OCI-LY1 (cell line): ENCODE data around the gene KRT39.

ENCODE experiments used
- H2AFZ ChIP-seq: fragments of 200-600 bp; sonication (generic), shearing (Covaris generic); 2 replicates; pipeline ENCODE4 v1.6.0; 2014; ENCODE audit warnings: antibody characterized with exemption, mild to moderate bottlenecking, low read length
- H3F3A ChIP-seq: fragments of 200-600 bp; sonication (generic), shearing (Covaris generic); 2 replicates; pipeline ENCODE4 v1.6.0; 2014; ENCODE audit warnings: mild to moderate bottlenecking, antibody characterized with exemption, low read length, moderate library complexity; ENCODE audit not compliant: insufficient read depth
- H3K27ac ChIP-seq: fragments of 200-600 bp; sonication (generic); 2 replicates; pipeline ENCODE4 v1.5.1; 2014; ENCODE audit warnings: low read length, mixed run types, mild to moderate bottlenecking, low read depth; ENCODE audit not compliant: poor library complexity, severe bottlenecking
- H3K27me3 ChIP-seq: fragments of 200-600 bp; sonication (generic); 2 replicates; pipeline ENCODE4 v1.6.0; 2014; ENCODE audit warnings: antibody characterized with exemption, mild to moderate bottlenecking, low read length, moderate library complexity; ENCODE audit not compliant: insufficient read depth
- H3K36me3 ChIP-seq: fragments of 200-600 bp; sonication (generic); 2 replicates; pipeline ENCODE4 v1.6.1; 2014; ENCODE audit warnings: mild to moderate bottlenecking, antibody characterized with exemption, low read length, moderate library complexity, mixed read lengths; ENCODE audit not compliant: insufficient read depth
- H3K4me1 ChIP-seq: fragments of 200-600 bp; sonication (generic); 2 replicates; pipeline ENCODE4 v1.5.1; 2014; ENCODE audit warnings: mild to moderate bottlenecking, low read length, moderate library complexity; ENCODE audit not compliant: insufficient read depth, severe bottlenecking
- H3K4me2 ChIP-seq: fragments of 200-600 bp; sonication (generic), shearing (Covaris generic); 2 replicates; pipeline ENCODE4 v1.6.1; 2014; ENCODE audit warnings: low read length
- H3K4me3 ChIP-seq: fragments of 200-600 bp; sonication (generic); 2 replicates; pipeline ENCODE4 v1.5.1; 2014; ENCODE audit warnings: low read length, low read depth, mild to moderate bottlenecking, mixed read lengths; ENCODE audit not compliant: poor library complexity, severe bottlenecking
- H3K79me2 ChIP-seq: fragments of 200-600 bp; shearing (Covaris generic); 2 replicates; pipeline ENCODE4 v1.6.1; 2016; ENCODE audit warnings: mixed run types, low read length, mixed read lengths; ENCODE audit not compliant: insufficient read depth
- H3K9ac ChIP-seq: fragments of 200-600 bp; sonication (generic), shearing (Covaris generic); 2 replicates; pipeline ENCODE4 v1.6.1; 2014; ENCODE audit warnings: mild to moderate bottlenecking, low read length, mixed read lengths
- H3K9me2 ChIP-seq: fragments of 200-600 bp; sonication (generic), shearing (Covaris generic); 2 replicates; pipeline ENCODE4 v1.6.1; 2014; ENCODE audit warnings: low read depth, mild to moderate bottlenecking, low read length, mixed read lengths
- H3K9me3 ChIP-seq: fragments of 200-600 bp; shearing (Covaris generic); 2 replicates; pipeline ENCODE4 v1.6.1; 2014; ENCODE audit warnings: low read length, mixed read lengths
- H4K20me1 ChIP-seq: fragments of 200-600 bp; sonication (generic), shearing (Covaris generic); 2 replicates; pipeline ENCODE4 v1.6.0; 2016; ENCODE audit warnings: mild to moderate bottlenecking, low read length; ENCODE audit not compliant: insufficient read depth
- EZH2 ChIP-seq: fragments of 200-600 bp; sonication (generic), shearing (Covaris generic); IDR thresholded peaks from 2 replicates; pipeline ENCODE4 v1.8.0; 2017; ENCODE audit warnings: borderline replicate concordance, mixed run types, mild to moderate bottlenecking, antibody characterized with exemption, low read length, moderate library complexity, mixed read lengths
- TF ChIP-seq, protein P1 (sequence below): fragments of 200-600 bp; sonication (generic), shearing (Covaris generic); IDR thresholded peaks from 2 replicates; pipeline ENCODE4 v1.5.1; 2017; ENCODE audit warnings: mild to moderate bottlenecking, antibody characterized with exemption, low read length, moderate library complexity, mixed read lengths

KRT39 gene

DNA sequence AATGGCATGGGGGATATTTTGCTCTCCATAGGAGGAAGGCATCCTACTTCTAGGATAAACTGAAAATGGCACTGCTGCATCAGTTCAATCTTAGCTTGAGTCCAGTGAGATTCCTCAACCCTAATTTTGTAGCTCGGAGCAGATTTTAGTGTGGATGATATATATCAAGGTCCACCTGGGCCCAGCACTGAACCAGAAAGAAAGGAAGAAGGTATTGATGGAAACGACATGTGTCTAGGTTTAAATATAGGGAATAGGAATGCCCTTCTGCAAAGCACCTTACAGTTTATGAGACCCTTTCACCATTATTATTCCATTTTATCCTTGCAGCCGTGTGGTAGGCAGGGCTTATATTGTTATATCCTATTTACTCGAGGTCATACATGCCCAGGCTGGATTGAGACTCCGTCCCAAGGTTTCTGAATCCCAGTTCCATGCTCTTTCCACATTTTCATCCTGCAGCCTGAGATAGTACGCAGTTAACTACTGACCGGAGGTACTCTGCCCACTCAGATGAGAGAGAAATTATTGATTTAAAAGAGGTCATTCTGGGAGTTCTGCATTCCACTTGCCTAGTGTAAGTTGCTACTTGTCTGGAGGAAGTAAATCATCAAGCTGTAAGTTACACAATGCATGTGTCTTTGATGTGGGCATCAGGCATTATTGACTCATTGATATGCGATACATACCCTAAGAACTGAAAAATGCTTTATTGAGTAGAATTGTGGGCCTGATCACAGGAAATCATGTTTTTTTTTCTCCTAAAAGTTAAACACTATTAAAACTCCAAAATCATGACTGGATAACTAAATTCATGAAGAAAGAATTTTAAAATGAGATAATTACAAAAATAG, 10.1 kb downstream of the KRT39 start:
- Histone ChIP-seq H3K4me2 (no peak overlapping the region), H3K27ac (no peak overlapping the region), H3K4me1 (no peaks in the 10 kb centered on the region), H3F3A (no peaks in the 10 kb centered on the region), H3K79me2 (no peaks in the 10 kb centered on the region), H4K20me1 (no peaks in the 10 kb centered on the region), H2AFZ (no peak overlapping the region), H3K9me2 (no peaks in the 10 kb centered on the region), H3K36me3 (no peaks in the 10 kb centered on the region), H3K9me3 (no peaks in the 10 kb centered on the region), H3K27me3 (no peaks in the 10 kb centered on the region), H3K4me3 (no peak overlapping the region), H3K9ac (no peak overlapping the region)
- TF ChIP-seq, protein P1, sequence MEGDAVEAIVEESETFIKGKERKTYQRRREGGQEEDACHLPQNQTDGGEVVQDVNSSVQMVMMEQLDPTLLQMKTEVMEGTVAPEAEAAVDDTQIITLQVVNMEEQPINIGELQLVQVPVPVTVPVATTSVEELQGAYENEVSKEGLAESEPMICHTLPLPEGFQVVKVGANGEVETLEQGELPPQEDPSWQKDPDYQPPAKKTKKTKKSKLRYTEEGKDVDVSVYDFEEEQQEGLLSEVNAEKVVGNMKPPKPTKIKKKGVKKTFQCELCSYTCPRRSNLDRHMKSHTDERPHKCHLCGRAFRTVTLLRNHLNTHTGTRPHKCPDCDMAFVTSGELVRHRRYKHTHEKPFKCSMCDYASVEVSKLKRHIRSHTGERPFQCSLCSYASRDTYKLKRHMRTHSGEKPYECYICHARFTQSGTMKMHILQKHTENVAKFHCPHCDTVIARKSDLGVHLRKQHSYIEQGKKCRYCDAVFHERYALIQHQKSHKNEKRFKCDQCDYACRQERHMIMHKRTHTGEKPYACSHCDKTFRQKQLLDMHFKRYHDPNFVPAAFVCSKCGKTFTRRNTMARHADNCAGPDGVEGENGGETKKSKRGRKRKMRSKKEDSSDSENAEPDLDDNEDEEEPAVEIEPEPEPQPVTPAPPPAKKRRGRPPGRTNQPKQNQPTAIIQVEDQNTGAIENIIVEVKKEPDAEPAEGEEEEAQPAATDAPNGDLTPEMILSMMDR, result no peak
- TF ChIP-seq EZH2, result no peak

DNA sequence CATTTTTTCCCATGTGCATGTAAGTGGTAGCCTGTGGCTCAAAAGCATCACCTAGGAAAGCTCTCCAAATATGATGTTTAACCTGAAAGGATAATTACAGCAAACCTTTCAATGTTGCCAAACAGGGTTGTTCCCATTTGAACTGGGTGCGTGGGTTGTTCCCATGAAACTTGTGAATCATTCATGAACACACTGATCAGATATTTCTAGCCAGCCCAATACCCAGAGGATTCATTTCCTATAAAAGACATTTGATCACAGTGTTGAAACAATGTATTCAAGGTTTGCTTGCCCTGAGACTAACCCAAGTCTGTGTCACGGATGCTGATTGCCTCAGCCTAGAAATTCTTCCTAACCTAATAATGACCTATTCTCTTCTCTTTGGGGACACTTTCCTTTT, 12.9 kb downstream of the KRT39 start:
- TF ChIP-seq, protein P1, result no peak
- no peak for TF ChIP-seq EZH2

DNA sequence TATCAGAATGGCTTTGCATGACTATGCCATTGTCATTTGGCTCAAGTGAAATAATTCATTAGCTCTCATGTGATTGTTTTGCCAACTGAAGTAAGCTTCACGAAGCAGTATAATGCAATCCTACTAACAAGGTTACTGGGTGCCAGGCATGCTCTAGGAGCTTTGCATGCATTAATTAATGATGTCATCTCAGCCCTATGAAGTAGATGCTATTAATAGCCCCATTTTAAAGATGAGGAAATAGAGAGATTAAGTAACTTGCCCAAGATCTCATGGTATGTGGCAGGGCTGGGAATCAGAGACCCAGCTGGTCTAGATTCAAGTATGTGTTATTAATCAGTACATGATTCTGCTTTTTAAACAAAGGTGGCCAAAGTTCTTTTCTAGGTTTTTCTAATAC, 14.1 kb downstream of the KRT39 start:
- H3K79me2 ChIP-seq, result no peaks in the 10 kb centered on the region
- TF ChIP-seq, protein P1, result no peak
- TF ChIP-seq EZH2, result no peak
- H3K4me1 ChIP-seq, result no peaks in the 10 kb centered on the region
- H3K4me2 ChIP-seq, result no peak overlapping the region
- H3K4me3 ChIP-seq, result no peak overlapping the region
- H3K27me3 ChIP-seq, result no peaks in the 10 kb centered on the region
- H4K20me1 ChIP-seq, result no peaks in the 10 kb centered on the region
- no peaks in the 10 kb centered on the region for H3K9me3 ChIP-seq
- H3K36me3 ChIP-seq, result no peaks in the 10 kb centered on the region
- H3K9ac ChIP-seq, result no peak overlapping the region
- no peak overlapping the region for H3K27ac ChIP-seq
- no peaks in the 10 kb centered on the region for H3K9me2 ChIP-seq
- no peaks in the 10 kb centered on the region for H3F3A ChIP-seq
- H2AFZ ChIP-seq, result no peak overlapping the region

More for the DNA sequence above, 12.9 kb downstream of the KRT39 start:
- Histone ChIP-seq H2AFZ (no peak overlapping the region), H3K9me3 (no peaks in the 10 kb centered on the region), H3K4me3 (no peak overlapping the region), H3K4me2 (no peak overlapping the region), H3K27me3 (no peaks in the 10 kb centered on the region), H3K9ac (no peak overlapping the region), H3K4me1 (no peaks in the 10 kb centered on the region), H4K20me1 (no peaks in the 10 kb centered on the region), H3K36me3 (no peaks in the 10 kb centered on the region), H3K9me2 (no peaks in the 10 kb centered on the region), H3F3A (no peaks in the 10 kb centered on the region), H3K79me2 (no peaks in the 10 kb centered on the region), H3K27ac (no peak overlapping the region)
